Lower lobe of right lung (tissue), 2 donors: ENCODE data around the gene DCTPP1. TPM values are rescaled to one million over a fixed set of nuclear protein-coding genes. Genes with fewer than 3 reads are reported as not detected.

Source experiments
- ATAC-seq, 2 donors: fragments of 200-7000 bp; cut with Tn5 transposase; one replicate each; pipeline ENCODE4 v1.9.1; 2020 to 2022; ENCODE audit warnings: mild to moderate bottlenecking in 2 of 2, moderate library complexity in 2 of 2
- DNase-seq: peaks from one replicate; pipeline ENCODE4 v3.0.0-alpha.2; 2020
- H3K27ac ChIP-seq: fragments of 200-600 bp; one replicate; pipeline ENCODE4 v1.8.0; 2022
- H3K27me3 ChIP-seq: fragments of 200-600 bp; one replicate; pipeline ENCODE4 v1.8.0; 2022; ENCODE audit warnings: low read depth
- H3K36me3 ChIP-seq: fragments of 200-600 bp; one replicate; pipeline ENCODE4 v1.8.0; 2022; ENCODE audit warnings: mild to moderate bottlenecking
- H3K4me1 ChIP-seq: fragments of 200-600 bp; one replicate; pipeline ENCODE4 v1.8.0; 2022
- H3K4me3 ChIP-seq: fragments of 200-600 bp; one replicate; pipeline ENCODE4 v1.8.0; 2022; ENCODE audit warnings: mild to moderate bottlenecking
- H3K9me3 ChIP-seq: fragments of 200-600 bp; one replicate; pipeline ENCODE4 v1.8.0; 2022
- CTCF ChIP-seq: fragments of 200-600 bp; IDR thresholded peaks from one replicate; pipeline ENCODE4 v1.8.0; 2022; ENCODE audit warnings: antibody characterized with exemption, mild to moderate bottlenecking
- intact Hi-C: fragments of 100-400 bp; cut with DNase I; formaldehyde crosslinking; loops from one replicate; pipeline ENCODE4 v1.11.0; 2022
- total RNA-seq: library from RNA; stranded (reverse); fragmentation: NEBNext Ultra II Directional; extraction: Animal tissue kit (Norgen Biotek cat#: 25700); gene quantifications from one replicate; pipeline ENCODE4 v1.2.1, GENCODE V29; 2021
- donor health status: DM: no; HTN: yes; CAD: no; lungs with severe emphysema.

Gene DCTPP1
- total RNA-seq, 1 donor from 2014 or later: 19.1 TPM

- H3K27me3 ChIP-seq: no peaks in the 10 kb centered on the region
- no peak for TF ChIP-seq CTCF
- H3K9me3 ChIP-seq: no peaks in the 10 kb centered on the region
- H3K36me3 ChIP-seq: peaks cover 27% of the 10 kb centered on the region
- H3K27ac ChIP-seq: peak overlapping the region; percentile 88
- H3K4me3 ChIP-seq: peak overlapping the region; percentile 68
- intact Hi-C loops: no loop called here
- peaks cover 16% of the 10 kb centered on the region for H3K4me1 ChIP-seq
- no peak for ATAC-seq
- DNase-seq: no peak
Observed at GRCh38 chr16:30418350-30419181, 11.3 kb downstream of the DCTPP1 start.

GRCh38 chr16:30417529-30418349 is 12.1 kb downstream of the DCTPP1 start:
- H3K27ac ChIP-seq: peak overlapping the region; percentile 88
- peaks cover 21% of the 10 kb centered on the region for H3K36me3 ChIP-seq
- H3K4me3 ChIP-seq: peak overlapping the region; percentile 68
- intact Hi-C loops: no loop called here
- peaks cover 16% of the 10 kb centered on the region for H3K4me1 ChIP-seq
- H3K9me3 ChIP-seq: no peaks in the 10 kb centered on the region
- peak; percentile 41 for TF ChIP-seq CTCF
- H3K27me3 ChIP-seq: no peaks in the 10 kb centered on the region
- DNase-seq (peak; percentile 94), ATAC-seq (peak; percentile 97 to 98)

DNA sequence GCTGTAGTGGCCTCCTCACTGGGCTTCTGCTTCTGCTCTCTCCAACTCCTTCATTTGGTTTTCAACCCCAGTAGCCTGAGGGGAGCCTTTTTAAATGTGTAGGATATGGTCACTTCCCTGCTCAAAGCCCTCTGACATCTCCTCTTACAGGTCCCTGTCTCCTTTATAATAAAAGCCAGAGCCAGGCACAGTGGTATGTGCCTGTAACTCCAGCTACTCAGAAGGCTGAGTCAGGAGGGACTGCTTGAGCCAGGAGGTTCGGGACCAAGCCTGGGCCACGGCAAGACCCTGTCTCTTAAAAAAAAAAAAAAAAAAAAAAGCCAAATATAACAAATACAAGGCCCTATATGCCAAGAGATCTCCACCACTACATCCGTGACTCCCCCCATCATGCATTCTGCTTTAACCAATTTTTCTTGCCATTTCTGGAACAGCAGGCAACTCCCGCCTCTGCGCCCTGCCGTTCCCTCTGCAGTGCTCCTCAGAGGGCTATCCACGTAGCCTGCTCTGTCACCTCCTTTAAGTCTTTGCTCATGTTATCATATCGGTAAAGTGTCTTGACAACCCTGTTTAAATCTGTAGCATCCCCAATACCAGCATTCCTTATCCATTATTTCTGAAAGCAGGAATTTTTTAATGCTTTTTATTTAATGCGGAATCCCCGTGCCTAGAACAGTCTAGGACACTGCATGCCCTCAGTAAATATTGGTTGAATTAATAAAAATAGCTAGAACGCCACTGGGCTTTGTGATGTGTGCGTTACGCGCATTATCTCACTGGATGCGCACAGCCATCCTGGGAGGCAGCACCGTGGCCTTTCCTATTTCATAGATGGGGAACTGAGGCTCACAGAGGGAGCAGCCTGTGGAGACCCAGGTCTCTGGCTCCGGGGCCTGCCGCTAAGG is 13.0 kb downstream of the DCTPP1 start:
- Histone ChIP-seq H3K36me3 (peaks cover 17% of the 10 kb centered on the region), H3K9me3 (no peaks in the 10 kb centered on the region), H3K27ac (peak overlapping the region; percentile 88), H3K4me1 (peaks cover 16% of the 10 kb centered on the region), H3K27me3 (no peaks in the 10 kb centered on the region), H3K4me3 (peak overlapping the region; percentile 68)
- ATAC-seq: no peak
- no peak for TF ChIP-seq CTCF
- DNase-seq: no peak
- intact Hi-C loops: no loop called here

- no peak overlapping the region for H3K27ac ChIP-seq
- no peaks in the 10 kb centered on the region for H3K27me3 ChIP-seq
- ATAC-seq (no peak), DNase-seq (no peak)
- peaks cover 16% of the 10 kb centered on the region for H3K4me1 ChIP-seq
- peaks cover 16% of the 10 kb centered on the region for H3K36me3 ChIP-seq
- no peak for TF ChIP-seq CTCF
- no peak overlapping the region for H3K4me3 ChIP-seq
- intact Hi-C loops: no loop called here
- no peaks in the 10 kb centered on the region for H3K9me3 ChIP-seq
Observed at GRCh38 chr16:30416047-30416603, 13.7 kb downstream of the DCTPP1 start.

DNA sequence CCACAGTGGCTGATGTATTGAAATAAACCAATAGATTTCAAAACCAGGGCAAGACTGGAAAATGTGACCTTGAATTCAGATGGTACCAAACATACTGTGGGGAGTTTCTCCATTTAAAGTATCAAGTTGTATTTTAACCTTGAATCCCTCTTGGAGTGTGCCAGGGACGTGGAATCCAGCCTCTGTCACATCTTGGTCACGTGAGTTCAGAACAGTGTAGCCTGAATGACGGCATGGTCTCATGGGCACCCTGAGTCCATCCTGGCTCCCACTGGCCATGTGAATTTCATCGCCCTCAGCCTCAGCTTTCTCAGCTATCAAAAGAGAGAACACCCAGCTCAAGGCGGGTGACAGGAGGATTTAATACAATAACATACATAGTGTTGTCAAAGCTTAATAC is 15.7 kb downstream of the DCTPP1 start:
- Histone ChIP-seq H3K27ac (no peak overlapping the region), H3K9me3 (no peaks in the 10 kb centered on the region), H3K4me3 (no peak overlapping the region), H3K4me1 (peaks cover 23% of the 10 kb centered on the region), H3K36me3 (peaks cover 16% of the 10 kb centered on the region), H3K27me3 (no peaks in the 10 kb centered on the region)
- no peak for DNase-seq
- no peak for ATAC-seq
- TF ChIP-seq CTCF: no peak
- intact Hi-C loops: no loop called here
